ENCODE data around the gene SHB. TPM values are rescaled to one million over a fixed set of nuclear protein-coding genes. Genes with fewer than 3 reads are reported as not detected.

The SHB gene
- total and polyA plus RNA-seq, 2 of the 13 experiments (the other 11 are each of a cell fraction or from before 2014, with no cell fraction given), result 19.4 to 20.7 TPM

DNA sequence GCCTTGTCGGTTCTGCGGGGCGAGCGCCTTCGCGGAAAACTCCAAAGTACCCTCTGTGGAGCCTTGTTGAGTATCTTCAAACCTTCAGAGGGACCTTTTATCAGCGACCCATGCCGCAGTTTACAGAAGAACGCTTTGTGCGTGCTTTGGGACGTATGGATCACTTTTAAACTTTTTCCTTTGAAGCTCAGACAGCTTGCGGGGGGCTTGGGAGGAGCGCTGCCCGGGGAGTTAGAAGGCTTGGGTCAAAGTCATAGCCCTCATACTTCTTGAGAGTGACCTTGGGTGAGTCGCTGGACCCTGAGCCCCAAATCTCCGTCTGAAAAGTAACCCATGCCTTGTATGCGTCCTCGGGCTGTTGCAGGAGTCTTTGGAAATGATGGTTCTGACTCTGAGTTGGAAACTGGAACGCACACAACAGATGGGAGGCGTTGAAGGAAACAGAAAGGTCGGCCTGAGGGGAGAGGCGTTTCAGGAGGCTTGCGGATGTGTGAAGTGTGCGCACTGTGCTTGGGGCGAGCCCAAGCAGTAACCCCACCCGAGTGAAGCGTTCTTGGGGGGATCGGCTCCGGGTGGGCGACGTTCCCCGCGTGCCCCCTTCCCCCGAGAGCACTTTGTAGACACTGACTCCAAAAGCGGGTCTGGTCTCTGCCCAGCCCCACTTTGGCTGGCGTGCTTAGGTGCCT is 164.4 kb downstream of the SHB start (continued):
- TF ChIP-seq TCF7L2 (IDR thresholded peaks at IDR 0.05; ENCODE audit: low read depth, low read length), result no peak
- TF ChIP-seq ZNF674 (CRISPR knock-in tag; IDR thresholded peaks at IDR 0.05; ENCODE audit: low read depth), result peak; percentile 12; the same call in 1 of the 2 replicates
- no peak for TF ChIP-seq ZNF230 (CRISPR knock-in tag; IDR thresholded peaks at IDR 0.05)
- no peak for TF ChIP-seq BRCA1 (CRISPR knock-in tag; IDR thresholded peaks at IDR 0.05)
- TF ChIP-seq ZNF431 (CRISPR knock-in tag; IDR thresholded peaks at IDR 0.05; ENCODE audit: borderline replicate concordance, low read depth), result peak; percentile 25; the same call in 1 of the 2 replicates
- TF ChIP-seq, protein P1, sequence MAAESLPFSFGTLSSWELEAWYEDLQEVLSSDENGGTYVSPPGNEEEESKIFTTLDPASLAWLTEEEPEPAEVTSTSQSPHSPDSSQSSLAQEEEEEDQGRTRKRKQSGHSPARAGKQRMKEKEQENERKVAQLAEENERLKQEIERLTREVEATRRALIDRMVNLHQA (CRISPR knock-in tag; IDR thresholded peaks at IDR 0.05), result no peak
- 0 out of 2 replicates have a peak, but pooled peaks have one; percentile 26 for TF ChIP-seq ERF (CRISPR knock-in tag; IDR thresholded peaks at IDR 0.05)
- no peak for TF ChIP-seq HES4 (CRISPR knock-in tag; IDR thresholded peaks at IDR 0.05; ENCODE audit: borderline replicate concordance)
- TF ChIP-seq ZBTB42 (CRISPR knock-in tag; IDR thresholded peaks at IDR 0.05), result no peak
- TF ChIP-seq, protein P2, sequence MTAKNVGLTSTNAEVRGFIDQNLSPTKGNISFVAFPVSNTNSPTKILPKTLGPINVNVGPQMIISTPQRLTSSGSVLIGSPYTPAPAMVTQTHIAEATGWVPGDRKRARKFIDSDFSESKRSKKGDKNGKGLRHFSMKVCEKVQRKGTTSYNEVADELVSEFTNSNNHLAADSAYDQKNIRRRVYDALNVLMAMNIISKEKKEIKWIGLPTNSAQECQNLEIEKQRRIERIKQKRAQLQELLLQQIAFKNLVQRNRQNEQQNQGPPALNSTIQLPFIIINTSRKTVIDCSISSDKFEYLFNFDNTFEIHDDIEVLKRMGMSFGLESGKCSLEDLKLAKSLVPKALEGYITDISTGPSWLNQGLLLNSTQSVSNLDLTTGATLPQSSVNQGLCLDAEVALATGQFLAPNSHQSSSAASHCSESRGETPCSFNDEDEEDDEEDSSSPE (CRISPR knock-in tag; IDR thresholded peaks at IDR 0.05), result no peak
- 0 out of 2 replicates have a peak, but pooled peaks have one; percentile 19 for TF ChIP-seq NFIB (CRISPR knock-in tag; IDR thresholded peaks at IDR 0.05; ENCODE audit: borderline replicate concordance)
- TF ChIP-seq TBX2 (CRISPR knock-in tag; IDR thresholded peaks at IDR 0.05; ENCODE audit: borderline replicate concordance), result 0 out of 2 replicates have a peak, but pooled peaks have one; percentile 9
- TF ChIP-seq ZNF556 (CRISPR knock-in tag; IDR thresholded peaks at IDR 0.05; ENCODE audit: borderline replicate concordance), result no peak
- no peak for TF ChIP-seq ZNF432 (CRISPR knock-in tag; IDR thresholded peaks at IDR 0.05; ENCODE audit: borderline replicate concordance)
- no peak for TF ChIP-seq SRSF4 (IDR thresholded peaks at IDR 0.05; ENCODE audit: low read depth, low read length, poor library complexity, severe bottlenecking)
- TF ChIP-seq PHF21A (CRISPR knock-in tag; IDR thresholded peaks at IDR 0.05), result 0 out of 2 replicates have a peak, but pooled peaks have one; percentile 17
- no peak for TF ChIP-seq ZNF251 (CRISPR knock-in tag; IDR thresholded peaks at IDR 0.05)
- TF ChIP-seq, protein P3, sequence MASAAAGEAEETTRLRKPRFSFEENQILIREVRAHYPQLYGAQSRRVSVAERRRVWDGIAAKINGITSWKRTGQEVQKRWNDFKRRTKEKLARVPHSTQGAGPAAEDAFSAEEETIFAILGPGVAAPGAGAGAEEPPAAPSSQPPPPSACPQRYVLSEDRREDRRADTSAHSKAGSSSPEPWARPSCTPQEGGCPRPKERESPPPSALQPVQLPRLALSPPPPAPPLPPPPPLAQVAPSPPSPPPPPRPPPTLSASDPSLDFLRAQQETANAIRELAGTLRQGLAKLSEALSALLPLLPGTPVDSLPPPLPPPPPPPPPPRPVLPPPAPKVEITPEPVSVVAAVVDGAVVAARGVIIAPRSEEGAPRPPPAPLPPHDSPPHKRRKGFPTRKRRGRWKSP (CRISPR knock-in tag; IDR thresholded peaks at IDR 0.05), result no peak
- no peak for TF ChIP-seq ZNF569 (CRISPR knock-in tag; IDR thresholded peaks at IDR 0.05; ENCODE audit: borderline replicate concordance)
- peak; percentile 11; the same call in 1 of the 2 replicates for TF ChIP-seq ZNF816 (CRISPR knock-in tag; IDR thresholded peaks at IDR 0.05; ENCODE audit: borderline replicate concordance)
- no peak for TF ChIP-seq POLR2A (IDR thresholded peaks at IDR 0.05; ENCODE audit: insufficient read depth in 1 of 2, low read depth in 2 of 2, low read length in 2 of 2)
- TF ChIP-seq NR2F1 (CRISPR knock-in tag; IDR thresholded peaks at IDR 0.05), result peak in 1 of 2 experiments; percentile 17; a peak in 1 of 4 replicates
- TF ChIP-seq, protein P4, sequence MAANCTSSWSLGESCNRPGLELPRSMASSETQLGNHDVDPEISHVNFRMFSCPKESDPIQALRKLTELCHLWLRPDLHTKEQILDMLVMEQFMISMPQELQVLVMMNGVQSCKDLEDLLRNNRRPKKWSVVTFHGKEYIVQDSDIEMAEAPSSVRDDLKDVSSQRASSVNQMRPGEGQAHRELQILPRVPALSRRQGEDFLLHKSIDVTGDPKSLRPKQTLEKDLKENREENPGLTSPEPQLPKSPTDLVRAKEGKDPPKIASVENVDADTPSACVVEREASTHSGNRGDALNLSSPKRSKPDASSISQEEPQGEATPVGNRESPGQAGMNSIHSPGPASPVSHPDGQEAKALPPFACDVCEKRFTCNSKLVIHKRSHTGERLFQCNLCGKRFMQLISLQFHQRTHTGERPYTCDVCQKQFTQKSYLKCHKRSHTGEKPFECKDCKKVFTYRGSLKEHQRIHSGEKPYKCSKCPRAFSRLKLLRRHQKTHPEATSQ (CRISPR knock-in tag; IDR thresholded peaks at IDR 0.05; ENCODE audit: borderline replicate concordance), result no peak
- TF ChIP-seq ZNF782 (CRISPR knock-in tag; IDR thresholded peaks at IDR 0.05; ENCODE audit: borderline replicate concordance), result no peak
- peak; percentile 43; the same call in 1 of the 2 replicates for TF ChIP-seq ZMAT3 (CRISPR knock-in tag; conservative IDR thresholded peaks at IDR 0.05)
- no peak for TF ChIP-seq ZFP36 (IDR thresholded peaks at IDR 0.05; ENCODE audit: borderline replicate concordance, low read depth, low read length, partially characterized antibody)
- TF ChIP-seq ZNF75D (CRISPR knock-in tag; IDR thresholded peaks at IDR 0.05; ENCODE audit: borderline replicate concordance), result no peak

All from HepG2 (cell line).